Esophagus squamous epithelium (tissue), 4 donors: ENCODE measurements around the gene ANKH.

Experiments used
- POLR2A ChIP-seq, 4 donors: fragments of 450-650 bp; IDR thresholded peaks; one replicate each; pipeline ENCODE4 v1.6.1; 2017; ENCODE audit warnings: antibody characterized with exemption in 4 of 4, mild to moderate bottlenecking in 4 of 4, moderate library complexity in 3 of 4
- TF ChIP-seq, protein P1 (sequence below), 6 experiments: fragments of 450-650 bp in 4 of 6; fragments of 200-600 bp in 2 of 6; sonication (generic) in 2 of 6; IDR thresholded peaks; one replicate each; pipeline ENCODE4 v1.5.1; 2016 to 2019; ENCODE audit warnings: antibody characterized with exemption in 6 of 6, mild to moderate bottlenecking in 4 of 6, moderate library complexity in 4 of 6

DNA sequence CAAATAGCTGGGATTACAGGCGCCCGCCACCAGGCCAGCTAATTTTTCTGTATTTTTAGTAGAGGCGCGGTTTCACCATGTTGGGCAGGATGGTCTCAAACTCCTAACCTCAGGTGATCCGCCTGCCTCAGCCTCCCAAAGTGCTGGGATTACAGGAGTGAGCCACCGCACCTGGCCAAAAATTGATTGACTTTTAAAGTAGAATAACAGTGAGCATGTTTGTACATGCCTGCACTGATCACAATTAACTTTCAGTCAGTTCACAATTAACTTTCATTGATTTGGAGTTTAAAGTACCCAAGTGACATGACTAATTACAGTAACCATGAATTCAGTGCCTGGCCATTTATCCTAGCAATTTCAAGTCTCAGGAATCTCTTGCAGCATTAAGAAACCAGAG, 61.3 kb downstream of the ANKH start:
- TF ChIP-seq, protein P1, sequence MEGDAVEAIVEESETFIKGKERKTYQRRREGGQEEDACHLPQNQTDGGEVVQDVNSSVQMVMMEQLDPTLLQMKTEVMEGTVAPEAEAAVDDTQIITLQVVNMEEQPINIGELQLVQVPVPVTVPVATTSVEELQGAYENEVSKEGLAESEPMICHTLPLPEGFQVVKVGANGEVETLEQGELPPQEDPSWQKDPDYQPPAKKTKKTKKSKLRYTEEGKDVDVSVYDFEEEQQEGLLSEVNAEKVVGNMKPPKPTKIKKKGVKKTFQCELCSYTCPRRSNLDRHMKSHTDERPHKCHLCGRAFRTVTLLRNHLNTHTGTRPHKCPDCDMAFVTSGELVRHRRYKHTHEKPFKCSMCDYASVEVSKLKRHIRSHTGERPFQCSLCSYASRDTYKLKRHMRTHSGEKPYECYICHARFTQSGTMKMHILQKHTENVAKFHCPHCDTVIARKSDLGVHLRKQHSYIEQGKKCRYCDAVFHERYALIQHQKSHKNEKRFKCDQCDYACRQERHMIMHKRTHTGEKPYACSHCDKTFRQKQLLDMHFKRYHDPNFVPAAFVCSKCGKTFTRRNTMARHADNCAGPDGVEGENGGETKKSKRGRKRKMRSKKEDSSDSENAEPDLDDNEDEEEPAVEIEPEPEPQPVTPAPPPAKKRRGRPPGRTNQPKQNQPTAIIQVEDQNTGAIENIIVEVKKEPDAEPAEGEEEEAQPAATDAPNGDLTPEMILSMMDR (IDR thresholded peaks at IDR 0.05): no peak
- TF ChIP-seq POLR2A (IDR thresholded peaks at IDR 0.05): no peak
